Tibial nerve (tissue), 4 donors: ENCODE measurements around the gene ASF1A.

Experiments used
- EP300 ChIP-seq, 2 donors: sonication (generic); formaldehyde crosslinking; IDR thresholded peaks; one replicate each; pipeline ENCODE4 v1.6.1; 2017; ENCODE audit warnings: antibody characterized with exemption in 2 of 2, mild to moderate bottlenecking in 1 of 2
- POLR2A ChIP-seq, 2 donors: fragments of 450-650 bp; IDR thresholded peaks; one replicate each; pipeline ENCODE4 v1.6.1; 2017; ENCODE audit warnings: antibody characterized with exemption in 2 of 2, mild to moderate bottlenecking in 2 of 2, moderate library complexity in 2 of 2
- TF ChIP-seq, protein P1 (sequence below), 5 experiments: fragments of 200-600 bp in 3 of 5; fragments of 450-650 bp in 2 of 5; sonication (generic) in 3 of 5; IDR thresholded peaks; one replicate each; pipeline ENCODE4 v1.5.1; 2016 to 2019; ENCODE audit warnings: antibody characterized with exemption in 5 of 5, mild to moderate bottlenecking in 3 of 5, moderate library complexity in 2 of 5

DNA sequence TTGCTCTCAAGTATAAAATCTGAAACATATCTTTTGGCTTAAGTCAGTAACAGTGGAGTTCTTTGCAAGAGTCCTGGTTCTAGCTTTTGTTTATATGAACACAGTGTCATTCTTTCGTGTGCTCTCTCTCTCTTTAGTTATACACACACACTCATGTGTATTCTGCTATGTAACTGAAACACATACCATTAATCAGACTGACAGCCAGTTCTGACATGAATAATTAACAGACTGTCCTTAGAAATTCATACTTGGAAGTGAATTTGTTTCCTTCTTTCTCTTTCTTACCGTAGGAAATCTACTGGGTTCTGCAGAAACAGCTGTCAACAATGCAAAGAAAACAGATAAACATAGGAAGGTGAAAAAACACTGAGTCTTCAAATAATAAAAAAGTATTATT, 38.5 kb downstream of the ASF1A start:
- TF ChIP-seq, protein P1, sequence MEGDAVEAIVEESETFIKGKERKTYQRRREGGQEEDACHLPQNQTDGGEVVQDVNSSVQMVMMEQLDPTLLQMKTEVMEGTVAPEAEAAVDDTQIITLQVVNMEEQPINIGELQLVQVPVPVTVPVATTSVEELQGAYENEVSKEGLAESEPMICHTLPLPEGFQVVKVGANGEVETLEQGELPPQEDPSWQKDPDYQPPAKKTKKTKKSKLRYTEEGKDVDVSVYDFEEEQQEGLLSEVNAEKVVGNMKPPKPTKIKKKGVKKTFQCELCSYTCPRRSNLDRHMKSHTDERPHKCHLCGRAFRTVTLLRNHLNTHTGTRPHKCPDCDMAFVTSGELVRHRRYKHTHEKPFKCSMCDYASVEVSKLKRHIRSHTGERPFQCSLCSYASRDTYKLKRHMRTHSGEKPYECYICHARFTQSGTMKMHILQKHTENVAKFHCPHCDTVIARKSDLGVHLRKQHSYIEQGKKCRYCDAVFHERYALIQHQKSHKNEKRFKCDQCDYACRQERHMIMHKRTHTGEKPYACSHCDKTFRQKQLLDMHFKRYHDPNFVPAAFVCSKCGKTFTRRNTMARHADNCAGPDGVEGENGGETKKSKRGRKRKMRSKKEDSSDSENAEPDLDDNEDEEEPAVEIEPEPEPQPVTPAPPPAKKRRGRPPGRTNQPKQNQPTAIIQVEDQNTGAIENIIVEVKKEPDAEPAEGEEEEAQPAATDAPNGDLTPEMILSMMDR (IDR thresholded peaks at IDR 0.05) = no peak
- TF ChIP-seq POLR2A (IDR thresholded peaks at IDR 0.05) (no peak), EP300 (IDR thresholded peaks at IDR 0.05) (no peak)
